ENCODE measurements around the gene FRAT1.
"Not testable (repeated sequence)": the region's sequence is repeated elsewhere in the genome, so short reads cannot be mapped to it uniquely, and the experiment has no call there.

FRAT1 gene

GRCh38 chr10:97334370-97335175 lies 15.5 kb downstream of the FRAT1 start, which contains the start of gene FRAT2:
Gene FRAT2 (minus strand): TSS chr10:97334729. CDS start chr10:97334572, 157 bp downstream.
- DNase-seq (ENCODE audit: low spot score) = peak; percentile 86

GRCh38 chr10:97335188-97335619 lies 16.1 kb downstream of the FRAT1 start:
- no peak for DNase-seq (ENCODE audit: low spot score)

DNA sequence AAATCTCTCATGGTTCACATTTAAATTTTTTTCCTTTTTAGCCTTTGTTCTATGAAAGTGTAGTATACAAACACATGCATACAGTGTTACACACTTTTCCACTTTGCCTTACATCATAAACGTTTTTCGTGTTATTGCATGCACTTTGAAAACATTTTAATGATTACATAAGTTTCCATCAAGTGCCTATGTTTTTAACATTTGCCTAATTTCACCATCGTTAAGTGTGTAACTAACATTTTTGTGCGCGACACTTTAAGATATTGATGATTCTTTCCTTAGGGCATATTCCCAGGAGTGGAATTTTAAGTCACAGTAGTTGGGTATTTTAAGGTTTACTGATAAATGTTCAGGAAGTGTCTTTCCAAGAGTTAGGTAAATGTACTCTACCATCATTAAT lies 16.9 kb downstream of the FRAT1 start:
- no peak for DNase-seq (ENCODE audit: low spot score)

DNA sequence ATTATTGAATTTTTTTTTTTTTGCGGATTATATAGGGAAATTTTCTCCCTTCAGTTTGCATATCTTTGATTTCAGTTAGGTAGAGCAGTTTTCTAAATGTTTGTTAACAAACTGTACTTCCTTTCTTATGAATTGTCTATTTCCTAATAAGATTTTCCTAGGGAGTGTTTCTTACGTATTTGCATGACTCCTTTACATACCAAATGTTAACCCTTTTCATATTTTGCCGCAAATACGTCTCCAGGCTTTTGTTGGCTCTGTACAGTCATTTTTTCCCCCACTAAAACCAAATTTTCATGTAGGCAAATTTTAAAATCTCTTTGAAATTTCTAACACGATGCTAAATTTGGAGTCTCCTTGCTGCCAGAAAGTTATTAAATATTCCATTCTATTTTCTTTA lies 17.4 kb downstream of the FRAT1 start:
- no peak for DNase-seq (ENCODE audit: low spot score)

DNA sequence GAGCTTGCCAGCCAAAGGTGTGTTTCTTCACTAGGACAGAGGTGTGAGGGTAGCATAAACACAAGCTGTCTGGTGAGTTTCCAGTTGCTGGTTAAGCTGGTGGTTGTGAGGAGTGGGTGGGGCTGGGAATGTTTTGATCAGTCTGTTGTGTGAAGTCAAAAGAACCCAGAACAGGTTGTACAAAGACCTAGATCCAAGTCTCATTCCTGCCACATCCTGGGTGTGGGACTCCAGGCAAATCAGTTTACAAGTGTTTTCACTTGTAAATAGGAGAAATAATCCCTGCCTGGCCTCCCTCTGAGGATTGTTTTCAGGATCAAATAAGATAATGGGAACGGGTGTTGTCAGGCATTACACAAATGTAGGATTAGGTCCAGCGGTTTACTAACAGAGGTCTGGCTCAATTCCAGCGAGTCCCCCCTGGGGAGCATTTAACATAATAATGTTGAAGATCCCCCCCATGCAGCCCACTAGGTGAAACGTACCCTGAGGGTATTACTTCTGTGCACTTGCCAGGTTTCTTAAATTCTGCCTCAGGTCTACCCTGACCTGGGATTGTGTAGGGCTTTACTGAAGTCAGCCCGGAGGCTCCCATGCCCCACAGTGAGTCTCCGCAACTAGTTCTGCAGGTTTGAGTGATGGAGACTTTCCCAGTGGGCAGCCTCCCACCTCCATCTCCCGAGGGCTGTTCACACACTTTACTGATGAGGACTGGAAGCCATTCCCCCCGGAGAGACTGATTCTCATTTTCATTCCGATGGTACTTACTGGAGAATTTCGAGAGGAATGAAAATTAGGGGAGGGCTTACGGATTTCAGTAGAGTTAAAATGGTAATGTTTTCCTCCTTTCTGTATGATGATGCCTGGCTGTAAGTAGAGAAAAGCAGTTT lies 18.1 kb downstream of the FRAT1 start:
- no peak for DNase-seq (ENCODE audit: low spot score)

DNA sequence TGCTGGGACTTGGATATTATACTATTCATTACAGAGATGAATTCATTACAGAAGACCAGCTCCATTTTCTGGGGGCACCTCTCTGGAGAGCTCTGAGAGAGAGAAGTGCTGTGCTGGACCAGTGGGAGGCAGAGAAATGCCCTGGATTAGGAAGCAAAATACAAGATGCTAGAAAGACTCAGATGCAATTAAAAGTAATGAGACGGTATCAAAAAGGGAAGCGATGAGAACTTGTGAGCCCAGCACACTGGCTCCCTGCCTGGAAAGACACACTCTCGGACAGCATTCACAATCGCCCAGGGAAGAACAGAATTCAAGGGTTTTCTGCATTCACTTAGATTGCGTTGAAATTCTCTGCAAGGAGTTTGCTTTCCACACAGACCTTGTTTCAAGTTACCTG lies 19.0 kb downstream of the FRAT1 start:
- DNase-seq (ENCODE audit: low spot score) = no peak

- no peak for DNase-seq (ENCODE audit: low spot score)
These were observed 22.3 kb downstream of the FRAT1 start for GRCh38 chr10:97341416-97341815.

- not testable (repeated sequence) for DNase-seq (ENCODE audit: low spot score)
These were observed 24.6 kb downstream of the FRAT1 start for GRCh38 chr10:97343664-97344063.

DNA sequence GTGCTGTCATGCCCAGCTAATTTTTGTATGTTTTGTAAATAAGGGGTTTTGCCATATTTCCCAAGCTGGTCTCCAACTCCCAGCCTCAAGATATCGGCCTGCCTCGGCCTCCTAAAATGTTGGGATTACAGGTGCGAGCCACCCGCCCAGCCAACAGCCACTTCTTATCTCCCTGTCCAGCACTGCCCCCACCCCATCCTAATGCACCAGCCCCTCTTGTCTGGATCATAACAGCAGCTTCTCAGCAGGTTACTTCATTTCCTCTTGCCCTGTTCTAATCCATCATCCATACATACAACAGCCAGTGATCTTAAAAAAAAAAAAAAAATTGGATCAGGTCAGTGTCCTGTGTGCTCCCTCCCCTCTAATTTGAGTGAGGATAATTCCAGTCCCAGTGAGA lies 28.2 kb downstream of the FRAT1 start:
- no peak for DNase-seq (ENCODE audit: low spot score)

DNA sequence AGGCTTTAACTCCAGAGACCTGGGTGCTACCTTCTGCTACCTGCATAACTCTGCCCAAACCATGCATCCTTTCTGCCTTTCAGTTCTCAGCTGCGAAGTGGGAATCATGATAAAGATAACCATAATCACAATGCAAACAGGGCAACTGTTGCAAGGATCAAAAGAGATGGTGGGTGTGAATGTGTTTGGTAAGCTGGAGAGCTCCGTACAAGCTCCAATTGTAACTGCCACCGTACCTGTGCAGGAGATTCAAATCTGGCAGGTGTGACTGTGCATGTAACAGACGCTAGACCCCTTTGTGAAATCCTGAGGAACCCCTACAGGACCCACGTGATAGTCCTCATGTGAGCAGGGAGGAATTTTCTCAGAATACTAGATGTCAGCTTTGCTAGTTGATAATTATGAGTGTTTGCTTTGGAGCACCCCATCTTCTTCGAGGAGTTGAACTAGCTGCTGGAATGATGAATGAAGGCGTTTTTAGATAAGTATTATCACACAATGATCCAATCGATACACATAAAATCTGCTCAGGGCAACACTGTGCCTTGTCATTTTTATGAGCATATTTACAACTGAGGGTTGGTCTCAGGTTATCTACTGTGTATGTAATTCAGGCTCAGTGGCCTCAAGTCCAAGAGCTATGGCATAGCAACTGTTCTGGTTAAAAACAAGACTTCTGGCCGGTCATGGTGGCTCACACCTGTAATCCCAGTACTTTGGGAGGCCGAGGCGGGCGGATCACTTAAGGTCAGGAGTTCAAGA lies 30.9 kb downstream of the FRAT1 start:
- no peak for DNase-seq (ENCODE audit: low spot score)

DNA sequence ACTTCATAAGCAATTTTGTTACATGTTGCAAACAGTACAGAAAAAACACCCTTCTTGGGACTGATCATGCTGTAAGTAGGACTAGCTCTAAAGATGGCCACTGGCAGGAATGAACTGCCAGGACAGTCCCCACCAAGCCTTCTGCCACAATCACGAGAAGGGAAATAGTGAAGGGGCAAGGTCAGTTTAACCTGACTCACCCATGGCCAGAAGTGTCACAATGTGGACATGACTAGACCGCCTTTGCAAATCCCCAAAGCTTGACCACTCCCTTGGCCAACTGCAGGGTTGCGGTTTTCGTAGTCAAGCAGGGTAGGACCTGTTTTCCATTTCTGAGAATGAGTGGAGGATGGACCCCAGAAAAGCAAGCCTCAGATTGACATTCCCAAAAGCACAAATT lies 34.9 kb downstream of the FRAT1 start:
- no peak for DNase-seq (ENCODE audit: low spot score)

DNA sequence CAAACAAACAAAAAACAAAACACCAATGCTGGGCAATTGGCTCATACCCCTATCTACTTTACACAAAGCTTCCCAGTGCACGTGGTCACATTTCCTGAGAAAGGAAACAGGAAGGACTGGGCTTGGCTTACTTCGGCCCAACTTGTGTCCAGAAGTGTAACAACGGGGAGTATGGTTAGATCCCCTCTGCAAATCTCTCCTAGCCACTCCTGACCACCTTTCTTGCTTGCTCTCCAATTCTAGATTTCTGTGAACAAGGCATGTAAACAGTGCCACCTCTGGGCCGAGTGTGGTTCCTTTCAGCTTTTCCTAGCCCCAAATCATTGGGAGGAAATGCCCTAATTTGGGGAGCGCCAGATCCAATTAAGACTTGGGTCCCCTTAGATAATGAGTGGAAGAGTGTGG lies 36.5 kb downstream of the FRAT1 start:
- DNase-seq (ENCODE audit: low spot score) = peak; percentile 14

GRCh38 chr10:97356318-97356914 lies 37.3 kb downstream of the FRAT1 start:
- DNase-seq (ENCODE audit: low spot score) = no peak

GRCh38 chr10:97356918-97357317 lies 37.8 kb downstream of the FRAT1 start:
- no peak for DNase-seq (ENCODE audit: low spot score)

- no peak for DNase-seq (ENCODE audit: low spot score)
These were observed 39.3 kb downstream of the FRAT1 start for GRCh38 chr10:97358349-97358748.

- DNase-seq (ENCODE audit: low spot score) = no peak
These were observed 39.7 kb downstream of the FRAT1 start for GRCh38 chr10:97358781-97359180.

GRCh38 chr10:97360705-97361536 lies 41.9 kb downstream of the FRAT1 start:
- no peak for DNase-seq (ENCODE audit: low spot score)

GRCh38 chr10:97361537-97361901 lies 42.4 kb downstream of the FRAT1 start:
- DNase-seq (ENCODE audit: low spot score) = no peak

DNA sequence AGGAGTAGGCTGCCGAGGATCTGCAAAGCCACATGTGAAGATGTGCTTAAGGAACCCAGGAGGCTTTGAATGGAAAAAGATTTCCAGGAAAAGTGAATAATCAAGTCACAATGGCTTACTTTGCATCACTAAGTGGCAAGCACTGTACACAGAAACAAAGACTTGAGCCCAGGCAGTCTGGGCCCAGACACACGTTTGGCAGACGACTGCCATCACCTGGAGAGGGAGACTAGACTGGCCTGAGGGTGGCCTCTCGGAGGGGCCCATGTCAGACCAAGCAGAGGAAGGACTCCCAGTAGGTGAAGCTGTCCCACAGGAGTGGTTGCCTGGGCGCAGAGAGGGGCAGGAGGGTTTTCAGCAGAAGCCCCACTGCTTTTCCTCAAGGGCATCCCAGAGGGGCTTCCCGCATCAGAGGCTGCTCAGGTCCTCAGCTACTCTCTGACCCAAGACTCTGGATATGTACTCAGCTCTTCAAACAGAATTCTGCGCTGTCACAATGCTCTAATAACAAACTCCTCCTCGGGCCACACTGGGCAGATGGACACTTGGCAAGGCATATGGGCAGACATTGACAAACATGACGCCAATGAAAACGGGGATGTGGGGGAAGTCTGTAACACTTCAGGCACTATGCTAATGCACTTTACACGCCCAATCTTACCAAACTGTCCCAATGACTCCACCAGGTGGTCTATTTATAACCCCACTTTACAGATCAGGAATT lies 43.4 kb downstream of the FRAT1 start:
- no peak for DNase-seq (ENCODE audit: low spot score)

DNA sequence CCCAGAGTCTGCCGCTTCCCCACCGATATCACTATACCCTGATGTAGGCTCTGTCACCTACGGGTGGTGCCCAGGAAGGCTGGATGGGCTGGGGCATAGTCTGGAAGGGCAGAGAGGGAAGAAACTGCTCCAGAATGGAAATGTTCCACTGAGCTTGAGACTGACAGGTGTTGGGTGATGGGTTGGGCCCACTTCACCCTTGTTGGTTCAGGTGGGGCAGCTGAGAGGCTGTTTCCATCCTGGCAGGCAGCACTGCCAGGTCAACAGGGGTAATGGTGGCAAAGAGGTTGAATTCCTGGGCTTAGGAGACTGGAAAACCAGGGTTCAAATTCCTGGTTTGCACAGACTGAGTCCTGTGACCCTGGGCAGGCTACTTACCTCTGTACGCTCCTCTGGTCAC lies 44.0 kb downstream of the FRAT1 start:
- no peak for DNase-seq (ENCODE audit: low spot score)
